GM12878 (cell line): ENCODE results near the gene RALGAPA1. TPM values are rescaled to one million over a fixed set of nuclear protein-coding genes. Genes with fewer than 3 reads are reported as not detected.

Source experiments
- ATAC-seq: fragments of 200-7000 bp; cut with Tn5 transposase; 3 replicates; pipeline ENCODE4 v1.9.1; 2020; ENCODE audit warnings: mild to moderate bottlenecking, moderate library complexity
- BruUV-seq: library from RNA; stranded (reverse); fragments of 400-500 nt; replicated peaks from 2 replicates; lab custom pipeline; 2021; lab: Mats Ljungman, UMichigan
- CTCF ChIA-PET: fragments of 300-600 bp; sonication (Branson Sonifier 250); formaldehyde crosslinking; extraction: SDS; loops from one replicate; lab custom pipeline; 2021; ENCODE audit warnings: inconsistent platforms; lab: Yijun Ruan, JAX
- POLR2A ChIA-PET: fragments of 350-600 bp; formaldehyde crosslinking; extraction: SDS; loops from one replicate; lab custom pipeline; 2021; ENCODE audit warnings: inconsistent platforms; lab: Charles Lee
- RAD21 ChIA-PET: fragments of 300-600 bp; sonication (Branson Sonifier 250); formaldehyde crosslinking; loops from one replicate; lab custom pipeline; 2023; ENCODE audit warnings: antibody characterized with exemption; ENCODE audit not compliant: unreplicated experiment; lab: Charles Lee
- SMC1A ChIA-PET: fragments of 300-600 bp; sonication (Branson Sonifier 250); formaldehyde crosslinking; loops from one replicate; lab custom pipeline; 2023; ENCODE audit not compliant: unreplicated experiment, uncharacterized antibody; lab: Charles Lee
- DNase-seq: peaks from one replicate; pipeline ENCODE4 v3.0.0-alpha.2; 2011; ENCODE audit warnings: low read depth, low spot score
- FAIRE-seq: peaks from 3 replicates; lab custom pipeline; 2011; peaks lifted over from hg19 to GRCh38; lab: Jason Lieb, UNC
- H2AFZ ChIP-seq: 2 replicates; pipeline ENCODE4 v1.6.0; 2011; ENCODE audit warnings: low read depth, low read length, control low read depth; ENCODE audit not compliant: control insufficient read depth
- H3K27ac ChIP-seq: 2 replicates; pipeline ENCODE4 v1.5.1; 2011; ENCODE audit warnings: control low read depth; ENCODE audit not compliant: control insufficient read depth, insufficient read depth
- H3K27me3 ChIP-seq, 2 experiments: replicated peaks in 1 of 2; 2 replicates each; pipeline versions ENCODE4 v1.6.0 to v1.6.1; 2011; ENCODE audit warnings: low read length in 1 of 2; ENCODE audit not compliant: control insufficient read depth in 2 of 2, insufficient read depth in 2 of 2
- H3K36me3 ChIP-seq, 2 experiments: 2 replicates each; pipeline ENCODE4 v1.5.1; 2011; ENCODE audit warnings: low read length in 1 of 2; ENCODE audit not compliant: control insufficient read depth in 2 of 2, insufficient read depth in 2 of 2
- H3K4me1 ChIP-seq: 2 replicates; pipeline ENCODE4 v1.6.1; 2011; ENCODE audit warnings: mild to moderate bottlenecking, low read length, moderate library complexity, mixed read lengths; ENCODE audit not compliant: control insufficient read depth, insufficient read depth
- H3K4me2 ChIP-seq: 2 replicates; pipeline ENCODE4 v1.6.0; 2011; ENCODE audit warnings: control low read depth; ENCODE audit not compliant: control insufficient read depth, insufficient read depth
- H3K4me3 ChIP-seq: fragments of 200-600 bp; sonication (generic); 2 replicates; pipeline ENCODE4 v1.5.1; 2016
- H3K79me2 ChIP-seq: 2 replicates; pipeline ENCODE4 v1.6.0; 2011; ENCODE audit warnings: low read length; ENCODE audit not compliant: control insufficient read depth, insufficient read depth
- H3K9ac ChIP-seq: 2 replicates; pipeline ENCODE4 v1.8.0; 2011; ENCODE audit warnings: low read length, control low read depth, mixed read lengths; ENCODE audit not compliant: control insufficient read depth, insufficient read depth
- H3K9me3 ChIP-seq: replicated peaks from 3 replicates; pipeline ENCODE4 v1.5.1; 2011; ENCODE audit warnings: mild to moderate bottlenecking, low read length; ENCODE audit not compliant: control insufficient read depth, insufficient read depth
- H4K20me1 ChIP-seq: 2 replicates; pipeline ENCODE4 v1.6.0; 2011; ENCODE audit not compliant: control insufficient read depth, insufficient read depth
- ATF3 ChIP-seq: IDR thresholded peaks from 2 replicates; pipeline ENCODE4 v1.6.1; 2011; ENCODE audit warnings: low read depth, mild to moderate bottlenecking, low read length, moderate library complexity, borderline replicate concordance; ENCODE audit errors: extremely low read depth
- BACH1 ChIP-seq: fragments of 450-650 bp; IDR thresholded peaks from 2 replicates; pipeline ENCODE4 v1.6.1; 2017; ENCODE audit warnings: mild to moderate bottlenecking, borderline replicate concordance
- BCL11A ChIP-seq: IDR thresholded peaks from 2 replicates; pipeline ENCODE4 v1.6.1; 2011; ENCODE audit warnings: low read depth, low read length
- CEBPB ChIP-seq, 2 experiments: fragments of 150-350 bp in 1 of 2; IDR thresholded peaks; 2 replicates each; pipeline ENCODE4 v1.6.1; 2012 to 2014; ENCODE audit warnings: low read depth in 2 of 2, low read length in 2 of 2, borderline replicate concordance in 1 of 2, inconsistent platforms in 1 of 2
- E4F1 ChIP-seq: fragments of 450-650 bp; IDR thresholded peaks from 2 replicates; pipeline ENCODE4 v1.6.1; 2018; ENCODE audit warnings: borderline replicate concordance, mild to moderate bottlenecking; ENCODE audit not compliant: partially characterized antibody
- HDGF ChIP-seq: fragments of 450-650 bp; IDR thresholded peaks from 2 replicates; pipeline ENCODE4 v1.6.1; 2016; ENCODE audit warnings: antibody characterized with exemption
- KAT2A ChIP-seq: conservative IDR thresholded peaks from 2 replicates; pipeline ENCODE4 v1.6.1; 2011; ENCODE audit warnings: low read depth, low read length; ENCODE audit not compliant: control insufficient read depth
- MAX ChIP-seq: IDR thresholded peaks from 2 replicates; pipeline ENCODE4 v1.6.1; 2012; ENCODE audit warnings: low read depth, low read length, improper control_type of control experiment
- POLR2A ChIP-seq: IDR thresholded peaks from 2 replicates; pipeline ENCODE4 v1.6.1; 2011; ENCODE audit warnings: low read depth, mild to moderate bottlenecking, low read length
- RAD21 ChIP-seq: IDR thresholded peaks from 2 replicates; pipeline ENCODE4 v1.6.1; 2011; ENCODE audit warnings: mild to moderate bottlenecking, low read depth, low read length, moderate library complexity; ENCODE audit not compliant: insufficient read depth
- RBBP5 ChIP-seq: fragments of 200-600 bp; sonication (generic); conservative IDR thresholded peaks from 2 replicates; pipeline ENCODE4 v1.6.1; 2016
- SMAD1 ChIP-seq: fragments of 450-650 bp; IDR thresholded peaks from 2 replicates; pipeline ENCODE4 v1.6.1; 2018; ENCODE audit warnings: mild to moderate bottlenecking, low read depth; ENCODE audit not compliant: partially characterized antibody
- TCF7 ChIP-seq: IDR thresholded peaks from 2 replicates; pipeline ENCODE4 v1.6.1; 2014; ENCODE audit warnings: antibody characterized with exemption, borderline replicate concordance
- YY1 ChIP-seq: IDR thresholded peaks from 2 replicates; pipeline ENCODE4 v1.6.1; 2011; ENCODE audit warnings: low read depth, mild to moderate bottlenecking, low read length
- ZSCAN29 ChIP-seq: fragments of 450-650 bp; IDR thresholded peaks from 2 replicates; pipeline ENCODE4 v1.6.1; 2017; ENCODE audit warnings: mild to moderate bottlenecking, moderate library complexity
- WGBS: methylation state at CpG from one replicate; pipeline ENCODE4 v1.1.6; 2016; ENCODE audit warnings: low lambda C conversion rate; ENCODE audit not compliant: insufficient replicate concordance, insufficient coverage; ENCODE audit errors: missing lambda C conversion rate; 5-methylcytosine and 5-hydroxymethylcytosine counted together
- in situ Hi-C: fragments of 300-500 bp; cut with MboI; formaldehyde crosslinking; loops from 9 replicates; pipeline ENCODE4 v1.14.3; 2018; ENCODE audit warnings: mixed read lengths
- intact Hi-C: fragments of 100-400 bp; cut with micrococcal nuclease; formaldehyde crosslinking; loops from one replicate; pipeline ENCODE4 v1.14.2; 2022; ENCODE audit not compliant: unreplicated experiment
- polyA plus RNA-seq, 11 experiments: library from polyadenylated mRNA; depleted of rRNA in 4 of 11; unstranded in 6 of 11; stranded (reverse) in 5 of 11; fragments of >200 nt; fragmentation: Nextera tagmentation in 4 of 11; fragmentation: Illumina TruSeq in 1 of 11; extraction: Ambion mirVana in 4 of 11; extraction: Trizol in 1 of 11; gene quantifications; 1 replicate in 1 of 11; 2 replicates in 10 of 11; pipeline versions ENCODE4 v1.2.1 to v1.2.3, GENCODE V29; 2011 to 2016; ENCODE audit warnings: inconsistent platforms in 2 of 11, missing spikeins in 2 of 11, low read depth in 1 of 11
- total RNA-seq, 4 experiments: library from RNA; depleted of rRNA in 3 of 4; stranded (reverse); fragments of >200 nt in 3 of 4; fragmentation: Illumina TruSeq in 1 of 4; extraction: Trizol in 1 of 4; gene quantifications; 2 replicates each; pipeline versions ENCODE4 v1.2.1 to v1.2.3, GENCODE V29; 2013 to 2021

Gene RALGAPA1
- total and polyA plus RNA-seq, 10 of the 15 experiments (the other 5 are each of a cell fraction or from before 2014, with no cell fraction given) = 5.6 to 26.7 (median 14.7) TPM

- H4K20me1 ChIP-seq = no peaks in the 10 kb centered on the region
- H3K79me2 ChIP-seq = no peaks in the 10 kb centered on the region
- no peak for FAIRE-seq
- POLR2A ChIA-PET = no interaction called here
- H3K27ac ChIP-seq = no peak overlapping the region
- no peak overlapping the region for H3K4me3 ChIP-seq
- no TSS peak for BruUV-seq
- H3K9me3 ChIP-seq = no peaks in the 10 kb centered on the region; the same call in 1 of the 3 replicates
- no peak overlapping the region for H2AFZ ChIP-seq
- CTCF ChIA-PET = no interaction called here
- TF ChIP-seq YY1 = no peak
- TF ChIP-seq, all 136 proteins: peak for 0
- SMC1A ChIA-PET = no interaction called here
- DNase-seq (no peak), ATAC-seq (no peak)
- intact Hi-C loops (no loop called here), in situ Hi-C loops (no loop called here)
- no peak overlapping the region for H3K9ac ChIP-seq
- RAD21 ChIA-PET = no interaction called here
- no peaks in the 10 kb centered on the region for H3K36me3 ChIP-seq
- H3K4me2 ChIP-seq = no peak overlapping the region
- H3K4me1 ChIP-seq = no peaks in the 10 kb centered on the region
- no peaks in the 10 kb centered on the region for H3K27me3 ChIP-seq
Measured at GRCh38 chr14:35643513-35643912, 165.6 kb downstream of the RALGAPA1 start.

- SMC1A ChIA-PET = no interaction called here
- H4K20me1 ChIP-seq = no peaks in the 10 kb centered on the region
- ATAC-seq (no peak), FAIRE-seq (no peak), DNase-seq (no peak)
- 97% methylated on average over 2 of the region's 2 CpGs for WGBS
- no peaks in the 10 kb centered on the region for H3K27me3 ChIP-seq
- intact Hi-C loops (no loop called here), in situ Hi-C loops (no loop called here)
- H3K4me3 ChIP-seq = no peak overlapping the region
- CTCF ChIA-PET = no interaction called here
- H3K9me3 ChIP-seq = no peaks in the 10 kb centered on the region; the same call in 1 of the 3 replicates
- H3K36me3 ChIP-seq = 0 out of 4 replicates have a peak, but pooled peaks cover 0 to 3% of the 10 kb centered on the region in 2 experiments
- H3K79me2 ChIP-seq = no peaks in the 10 kb centered on the region
- H3K4me2 ChIP-seq = no peak overlapping the region
- POLR2A ChIA-PET = no interaction called here
- no TSS peak for BruUV-seq
- H3K9ac ChIP-seq = no peak overlapping the region
- H2AFZ ChIP-seq = no peak overlapping the region
- H3K27ac ChIP-seq = no peak overlapping the region
- no peaks in the 10 kb centered on the region for H3K4me1 ChIP-seq
- RAD21 ChIA-PET = no interaction called here
- TF ChIP-seq ZSCAN29 (no peak), CEBPB (IDR thresholded peaks at IDR 0.05; ENCODE audit: borderline replicate concordance in 1 of 2, low read depth in 2 of 2, low read length in 2 of 2) (no peak), E4F1 (no peak), MAX (no peak), RAD21 (no peak), KAT2A (no peak), TCF7 (no peak), BACH1 (no peak), HDGF (no peak), BCL11A (no peak), RBBP5 (no peak), ATF3 (no peak), POLR2A (no peak), SMAD1 (no peak)
Measured at GRCh38 chr14:35637851-35638250, 171.2 kb downstream of the RALGAPA1 start.
